Mesendoderm (in vitro differentiated cells): ENCODE data around the gene ITPR2.

Experiments
- DNase-seq: peaks from one replicate; pipeline ENCODE4 v3.0.0; 2013
- H2AK5ac ChIP-seq: 2 replicates; pipeline ENCODE4 v1.6.1; 2013; ENCODE audit warnings: low read length, inconsistent platforms
- H2BK120ac ChIP-seq: 2 replicates; pipeline ENCODE4 v1.6.1; 2013; ENCODE audit warnings: low read depth, mild to moderate bottlenecking, low read length, moderate library complexity, mixed read lengths
- H2BK15ac ChIP-seq: replicated peaks from 2 replicates; pipeline ENCODE4 v1.6.1; 2013; ENCODE audit warnings: low read depth, mild to moderate bottlenecking, moderate library complexity
- H2BK5ac ChIP-seq: 2 replicates; pipeline ENCODE4 v1.6.1; 2013; ENCODE audit warnings: low read length, inconsistent platforms
- H3K18ac ChIP-seq: 2 replicates; pipeline ENCODE4 v1.6.1; 2013; ENCODE audit warnings: mild to moderate bottlenecking, low read length, mixed read lengths
- H3K23ac ChIP-seq: one replicate; pipeline ENCODE4 v1.6.1; 2013; ENCODE audit warnings: low read length
- H3K27ac ChIP-seq: 2 replicates; pipeline ENCODE4 v1.5.1; 2013; ENCODE audit warnings: low read depth, mild to moderate bottlenecking, inconsistent platforms, low read length, moderate library complexity
- H3K27me3 ChIP-seq: 2 replicates; pipeline ENCODE4 v1.6.1; 2013; ENCODE audit warnings: low read length, control low read depth, mild to moderate bottlenecking, inconsistent platforms; ENCODE audit not compliant: insufficient read depth, poor library complexity
- H3K36me3 ChIP-seq: 2 replicates; pipeline ENCODE4 v1.6.1; 2013; ENCODE audit warnings: low read length, inconsistent platforms; ENCODE audit not compliant: control insufficient read depth, insufficient read depth
- H3K4ac ChIP-seq: one replicate; pipeline ENCODE4 v1.6.1; 2013; ENCODE audit warnings: low read depth, mild to moderate bottlenecking, low read length, moderate library complexity
- H3K4me1 ChIP-seq: 2 replicates; pipeline ENCODE4 v1.6.1; 2013; ENCODE audit warnings: low read depth, low read length, inconsistent platforms; ENCODE audit not compliant: control insufficient read depth
- H3K4me2 ChIP-seq: 2 replicates; pipeline ENCODE4 v1.6.1; 2013; ENCODE audit warnings: low read length
- H3K4me3 ChIP-seq: 2 replicates; pipeline ENCODE4 v1.5.1; 2013; ENCODE audit warnings: mild to moderate bottlenecking, low read length
- H3K56ac ChIP-seq: one replicate; pipeline ENCODE4 v1.6.1; 2013; ENCODE audit warnings: low read length
- H3K79me1 ChIP-seq: 2 replicates; pipeline ENCODE4 v1.6.1; 2013; ENCODE audit warnings: low read length, inconsistent platforms
- H3K79me2 ChIP-seq: 2 replicates; pipeline ENCODE4 v1.6.1; 2013; ENCODE audit warnings: mild to moderate bottlenecking, low read length; ENCODE audit not compliant: control insufficient read depth, insufficient read depth
- H3K9ac ChIP-seq: 2 replicates; pipeline ENCODE4 v1.6.1; 2013; ENCODE audit warnings: low read length, inconsistent platforms
- H4K5ac ChIP-seq: one replicate; pipeline ENCODE4 v1.6.1; 2013; ENCODE audit warnings: low read length
- H4K8ac ChIP-seq: one replicate; pipeline ENCODE4 v1.6.1; 2013; ENCODE audit warnings: low read depth, mild to moderate bottlenecking, control low read depth, low read length, moderate library complexity
- WGBS: extraction: QIAGEN DNeasy Blood & Tissue Kit; methylation state at CpG from one replicate; pipeline ENCODE4 v1.1.7; 2013; ENCODE audit warnings: low lambda C conversion rate, missing lambda C conversion rate; ENCODE audit not compliant: insufficient coverage; ENCODE audit errors: extremely low coverage; 5-methylcytosine and 5-hydroxymethylcytosine counted together

Gene ITPR2

GRCh38 chr12:26701604-26702215 lies 131.3 kb downstream of the ITPR2 start:
- Histone ChIP-seq H3K18ac (no peak overlapping the region), H3K79me2 (no peaks in the 10 kb centered on the region), H2AK5ac (no peak overlapping the region), H3K36me3 (no peaks in the 10 kb centered on the region), H3K79me1 (no peaks in the 10 kb centered on the region), H3K4me1 (peaks cover under 1% of the 10 kb centered on the region), H4K8ac (no peak overlapping the region), H3K56ac (no peak overlapping the region), H3K4me2 (no peak overlapping the region), H2BK120ac (no peak overlapping the region), H3K9ac (no peak overlapping the region), H3K27ac (no peak overlapping the region), H3K27me3 (no peaks in the 10 kb centered on the region), H2BK5ac (no peak overlapping the region), H3K4me3 (no peak overlapping the region), H2BK15ac (no peak overlapping the region), H4K5ac (no peak overlapping the region), H3K23ac (no peak overlapping the region), H3K4ac (no peak overlapping the region)
- peak; percentile 57 for DNase-seq
- no CpG with 5 or more reads among the region's 1 CpG for WGBS

- no peak overlapping the region for H4K5ac ChIP-seq
- no peak overlapping the region for H3K4me2 ChIP-seq
- H3K79me2 ChIP-seq, result no peaks in the 10 kb centered on the region
- no peak overlapping the region for H3K18ac ChIP-seq
- no peaks in the 10 kb centered on the region for H3K79me1 ChIP-seq
- H2BK120ac ChIP-seq, result no peak overlapping the region
- H3K9ac ChIP-seq, result no peak overlapping the region
- no peak overlapping the region for H3K4me3 ChIP-seq
- no peak for DNase-seq
- H3K23ac ChIP-seq, result no peak overlapping the region
- H2AK5ac ChIP-seq, result no peak overlapping the region
- no peak overlapping the region for H3K27ac ChIP-seq
- WGBS, result no CpG with 5 or more reads among the region's 4 CpGs
- no peak overlapping the region for H2BK15ac ChIP-seq
- H4K8ac ChIP-seq, result no peak overlapping the region
- no peaks in the 10 kb centered on the region for H3K27me3 ChIP-seq
- H3K36me3 ChIP-seq, result no peaks in the 10 kb centered on the region
- H3K56ac ChIP-seq, result peak overlapping the region; percentile 25
- H2BK5ac ChIP-seq, result no peak overlapping the region
- H3K4ac ChIP-seq, result no peak overlapping the region
- H3K4me1 ChIP-seq, result peaks cover 2% of the 10 kb centered on the region
Measured at GRCh38 chr12:26700430-26700829, 132.6 kb downstream of the ITPR2 start.

GRCh38 chr12:26699237-26699636 lies 133.8 kb downstream of the ITPR2 start:
- H2BK5ac ChIP-seq, result no peak overlapping the region
- no peaks in the 10 kb centered on the region for H3K36me3 ChIP-seq
- no peak overlapping the region for H2BK15ac ChIP-seq
- H3K9ac ChIP-seq, result no peak overlapping the region
- no peak overlapping the region for H4K8ac ChIP-seq
- H2BK120ac ChIP-seq, result no peak overlapping the region
- no peak overlapping the region for H3K56ac ChIP-seq
- H4K5ac ChIP-seq, result no peak overlapping the region
- H3K27me3 ChIP-seq, result no peaks in the 10 kb centered on the region
- no peak overlapping the region for H3K27ac ChIP-seq
- H3K4me1 ChIP-seq, result peaks cover 2% of the 10 kb centered on the region
- WGBS, result no CpG with 5 or more reads among the region's 2 CpGs
- H3K79me2 ChIP-seq, result no peaks in the 10 kb centered on the region
- no peak overlapping the region for H3K18ac ChIP-seq
- H3K79me1 ChIP-seq, result no peaks in the 10 kb centered on the region
- no peak overlapping the region for H3K4ac ChIP-seq
- H3K4me2 ChIP-seq, result no peak overlapping the region
- no peak overlapping the region for H3K23ac ChIP-seq
- H2AK5ac ChIP-seq, result no peak overlapping the region
- no peak for DNase-seq
- H3K4me3 ChIP-seq, result no peak overlapping the region

- no peak overlapping the region for H3K9ac ChIP-seq
- H4K8ac ChIP-seq, result no peak overlapping the region
- no peak overlapping the region for H3K23ac ChIP-seq
- H3K27ac ChIP-seq, result no peak overlapping the region
- no peak overlapping the region for H2AK5ac ChIP-seq
- no peak overlapping the region for H4K5ac ChIP-seq
- no peak overlapping the region for H2BK120ac ChIP-seq
- no peaks in the 10 kb centered on the region for H3K36me3 ChIP-seq
- no peak overlapping the region for H3K56ac ChIP-seq
- WGBS, result no CpG with 5 or more reads among the region's 4 CpGs
- no peak for DNase-seq
- no peaks in the 10 kb centered on the region for H3K27me3 ChIP-seq
- no peaks in the 10 kb centered on the region for H3K79me1 ChIP-seq
- no peaks in the 10 kb centered on the region for H3K79me2 ChIP-seq
- no peak overlapping the region for H3K4me3 ChIP-seq
- peaks cover 2% of the 10 kb centered on the region for H3K4me1 ChIP-seq
- H3K4ac ChIP-seq, result no peak overlapping the region
- no peak overlapping the region for H3K4me2 ChIP-seq
- no peak overlapping the region for H3K18ac ChIP-seq
- no peak overlapping the region for H2BK15ac ChIP-seq
- H2BK5ac ChIP-seq, result no peak overlapping the region
Measured at GRCh38 chr12:26698186-26698585, 134.8 kb downstream of the ITPR2 start.

GRCh38 chr12:26697217-26697616 lies 135.8 kb downstream of the ITPR2 start:
- Histone ChIP-seq H3K4ac (no peak overlapping the region), H4K8ac (no peak overlapping the region), H2BK15ac (no peak overlapping the region), H3K27me3 (no peaks in the 10 kb centered on the region), H2AK5ac (no peak overlapping the region), H3K36me3 (no peaks in the 10 kb centered on the region), H4K5ac (no peak overlapping the region), H3K9ac (no peak overlapping the region), H3K79me2 (no peaks in the 10 kb centered on the region), H3K27ac (no peak overlapping the region), H3K4me1 (peaks cover 2% of the 10 kb centered on the region), H2BK120ac (no peak overlapping the region), H3K4me2 (no peak overlapping the region), H3K18ac (no peak overlapping the region), H2BK5ac (no peak overlapping the region), H3K23ac (no peak overlapping the region), H3K56ac (no peak overlapping the region), H3K4me3 (no peak overlapping the region), H3K79me1 (no peaks in the 10 kb centered on the region)
- no peak for DNase-seq
- WGBS, result no CpG with 5 or more reads among the region's 3 CpGs

- Histone ChIP-seq H3K36me3 (no peaks in the 10 kb centered on the region), H3K56ac (peak overlapping the region; percentile 35), H3K18ac (no peak overlapping the region), H2BK5ac (no peak overlapping the region), H3K27me3 (no peaks in the 10 kb centered on the region), H3K27ac (no peak overlapping the region), H3K79me1 (no peaks in the 10 kb centered on the region), H3K4me2 (no peak overlapping the region), H2AK5ac (no peak overlapping the region), H4K8ac (no peak overlapping the region), H3K4ac (no peak overlapping the region), H3K23ac (no peak overlapping the region), H3K9ac (no peak overlapping the region), H3K79me2 (no peaks in the 10 kb centered on the region), H4K5ac (no peak overlapping the region), H2BK15ac (no peak overlapping the region), H2BK120ac (no peak overlapping the region), H3K4me1 (peaks cover 2% of the 10 kb centered on the region), H3K4me3 (no peak overlapping the region)
- DNase-seq, result no peak
- WGBS, result no CpG with 5 or more reads among the region's 7 CpGs
Measured at GRCh38 chr12:26696613-26697092, 136.3 kb downstream of the ITPR2 start.
